IMR-90 (cell line): ENCODE data around the gene CIZ1.

ENCODE experiments used
- CTCF ChIP-seq: conservative IDR thresholded peaks from 2 replicates; pipeline ENCODE4 v1.5.1; 2012; ENCODE audit warnings: mild to moderate bottlenecking, low read depth, low read length, improper control_type of control experiment
- MAFK ChIP-seq: IDR thresholded peaks from 2 replicates; pipeline ENCODE4 v1.6.1; 2012; ENCODE audit warnings: low read depth, low read length, improper control_type of control experiment
- POLR2A ChIP-seq: IDR thresholded peaks from 2 replicates; pipeline ENCODE4 v1.6.1; 2012; ENCODE audit warnings: mild to moderate bottlenecking, low read depth, low read length

GRCh38 chr9:128142596-128142995 lies 48.8 kb downstream of the CIZ1 start:
- TF ChIP-seq POLR2A (no peak), CTCF (no peak), MAFK (no peak)
